K562 (cell line): ENCODE results near the gene ZBTB24. TPM values are rescaled to one million over a fixed set of nuclear protein-coding genes. Genes with fewer than 3 reads are reported as not detected.

Source experiments
- ARID1B ChIP-seq: fragments of 450-650 bp; IDR thresholded peaks from 2 replicates; pipeline ENCODE4 v1.6.1; 2016; ENCODE audit warnings: antibody characterized with exemption, mild to moderate bottlenecking, inconsistent platforms
- GABPB2 ChIP-seq: fragments of 250-450 bp; sonication (Bioruptor Pico); conservative IDR thresholded peaks from 2 replicates; pipeline ENCODE4 v1.5.1; 2021; ENCODE audit warnings: mild to moderate bottlenecking
- HDGF ChIP-seq: fragments of 450-650 bp; IDR thresholded peaks from 2 replicates; pipeline ENCODE4 v1.6.1; 2016
- NFE2 ChIP-seq: IDR thresholded peaks from 2 replicates; pipeline ENCODE4 v1.6.1; 2014; ENCODE audit warnings: antibody characterized with exemption, low read depth
- NONO ChIP-seq, 2 experiments: fragments of 200-400 bp in 1 of 2; fragments of 450-650 bp in 1 of 2; formaldehyde crosslinking in 1 of 2; IDR thresholded peaks; 2 replicates each; pipeline ENCODE4 v1.6.1; 2017; ENCODE audit warnings: low read depth in 2 of 2, mild to moderate bottlenecking in 2 of 2, moderate library complexity in 2 of 2, low read length in 1 of 2
- PHF8 ChIP-seq: fragments of 200-600 bp; sonication (generic); IDR thresholded peaks from 2 replicates; pipeline ENCODE4 v1.6.1; 2012; ENCODE audit warnings: mixed run types, mild to moderate bottlenecking, inconsistent platforms, low read length, moderate library complexity, borderline replicate concordance
- POLR2B ChIP-seq: fragments of 450-650 bp; IDR thresholded peaks from 2 replicates; pipeline ENCODE4 v1.6.1; 2018; ENCODE audit warnings: low read depth; ENCODE audit not compliant: partially characterized antibody
- SP1 ChIP-seq: sonication (generic); formaldehyde crosslinking; IDR thresholded peaks from 2 replicates; pipeline ENCODE4 v1.8.1; 2022; ENCODE audit warnings: mild to moderate bottlenecking, missing genetic modification reagents
- ZBTB1 ChIP-seq: sonication (generic); formaldehyde crosslinking; IDR thresholded peaks from 2 replicates; pipeline ENCODE4 v1.8.1; 2023; ENCODE audit warnings: missing genetic modification reagents, low read depth, mild to moderate bottlenecking, borderline replicate concordance
- ZNF23 ChIP-seq: fragments of 250-450 bp; sonication (Bioruptor Pico); IDR thresholded peaks from 2 replicates; pipeline ENCODE4 v1.4.0; 2020; ENCODE audit warnings: mild to moderate bottlenecking
- polyA plus RNA-seq, 8 experiments: library from polyadenylated mRNA; depleted of rRNA in 4 of 8; stranded (reverse) in 5 of 8; unstranded in 3 of 8; fragments of >200 nt; fragmentation: Nextera tagmentation in 2 of 8; fragmentation: Illumina TruSeq in 1 of 8; extraction: Ambion mirVana in 2 of 8; extraction: Trizol in 1 of 8; gene quantifications; 2 replicates each; pipeline versions ENCODE4 v1.2.1 to v1.2.3, GENCODE V29; 2011 to 2014; ENCODE audit warnings: inconsistent platforms in 1 of 8, missing spikeins in 1 of 8
- total RNA-seq, 7 experiments: library from RNA; depleted of rRNA in 6 of 7; stranded (reverse); fragments of >200 nt in 6 of 7; fragmentation: Illumina TruSeq in 2 of 7; extraction: Trizol in 2 of 7; gene quantifications; 2 replicates each; pipeline versions ENCODE4 v1.2.1 to v1.2.3, GENCODE V29; 2011 to 2021; ENCODE audit warnings: low replicate concordance in 1 of 7
- TF ChIP-seq, protein P1 (sequence below): conservative IDR thresholded peaks from 2 replicates; pipeline ENCODE4 v1.6.1; 2011; ENCODE audit warnings: low read depth, mild to moderate bottlenecking, low read length; ENCODE audit not compliant: control insufficient read depth
- TF ChIP-seq, protein P2 (sequence below): fragments of 450-650 bp; conservative IDR thresholded peaks from 2 replicates; pipeline ENCODE4 v1.6.1; 2016; ENCODE audit warnings: missing genetic modification characterization, low read depth, mild to moderate bottlenecking, missing compliant biosample characterization, moderate library complexity
- TF ChIP-seq, protein P3 (sequence below), 2 experiments: fragments of 450-650 bp; formaldehyde crosslinking in 1 of 2; IDR thresholded peaks; 2 replicates each; pipeline versions ENCODE4 v1.4.0 to v1.6.1; 2014 to 2020; ENCODE audit warnings: mild to moderate bottlenecking in 2 of 2, borderline replicate concordance in 1 of 2, low read depth in 1 of 2
- TF ChIP-seq, protein P4 (sequence below): fragments of 450-650 bp; IDR thresholded peaks from 2 replicates; pipeline ENCODE4 v1.6.1; 2016; ENCODE audit warnings: mild to moderate bottlenecking

The ZBTB24 gene
- total and polyA plus RNA-seq, 9 of the 15 experiments (the other 6 are each of a cell fraction or from before 2014, with no cell fraction given) = 2.0 to 16.7 (median 8.3) TPM

DNA sequence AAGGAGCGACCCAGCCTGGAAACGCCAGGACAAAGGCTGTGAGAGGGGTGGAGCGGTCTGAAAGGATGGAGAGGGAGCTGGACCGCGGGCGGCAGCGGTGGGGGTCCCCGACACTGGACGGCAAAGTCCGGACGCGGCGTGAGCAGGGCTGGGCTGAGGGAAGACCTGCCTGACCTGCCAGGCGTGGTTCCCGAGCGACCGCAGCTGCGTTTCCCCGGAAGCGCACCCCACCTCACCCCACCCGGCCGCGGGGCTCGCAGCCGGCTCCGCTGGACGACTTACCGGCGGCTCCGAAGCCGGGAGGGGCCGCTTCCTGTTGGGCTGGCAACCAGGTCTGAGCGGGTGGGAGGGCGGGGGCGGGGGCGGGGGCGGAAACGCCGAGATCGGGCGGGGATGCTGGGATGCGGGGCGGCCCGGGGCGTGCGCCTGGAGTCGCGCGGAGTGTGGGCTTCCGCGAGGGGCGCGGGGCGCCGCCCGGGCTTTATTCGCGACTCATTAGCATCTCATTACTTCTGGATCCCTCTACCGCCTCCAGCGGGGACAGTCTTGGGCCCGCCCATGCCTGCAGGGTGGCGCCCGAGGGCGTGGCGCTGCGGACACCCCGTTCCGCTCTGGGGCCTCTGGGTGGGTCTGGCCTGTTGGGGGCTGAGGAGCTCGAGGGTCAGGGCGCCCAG, 27.4 kb downstream of the ZBTB24 start, which contains the start of gene MICAL1 (continued):
- TF ChIP-seq, protein P1, sequence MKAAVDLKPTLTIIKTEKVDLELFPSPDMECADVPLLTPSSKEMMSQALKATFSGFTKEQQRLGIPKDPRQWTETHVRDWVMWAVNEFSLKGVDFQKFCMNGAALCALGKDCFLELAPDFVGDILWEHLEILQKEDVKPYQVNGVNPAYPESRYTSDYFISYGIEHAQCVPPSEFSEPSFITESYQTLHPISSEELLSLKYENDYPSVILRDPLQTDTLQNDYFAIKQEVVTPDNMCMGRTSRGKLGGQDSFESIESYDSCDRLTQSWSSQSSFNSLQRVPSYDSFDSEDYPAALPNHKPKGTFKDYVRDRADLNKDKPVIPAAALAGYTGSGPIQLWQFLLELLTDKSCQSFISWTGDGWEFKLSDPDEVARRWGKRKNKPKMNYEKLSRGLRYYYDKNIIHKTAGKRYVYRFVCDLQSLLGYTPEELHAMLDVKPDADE = peak; percentile 62
- TF ChIP-seq PHF8 = peak; percentile 56; the same call in 1 of the 2 replicates
- TF ChIP-seq NONO (IDR thresholded peaks at IDR 0.05; ENCODE audit: low read depth in 2 of 2, low read length in 1 of 2) = no peak
- TF ChIP-seq POLR2B = peak; percentile 28
- TF ChIP-seq NFE2 = no peak
- no peak for TF ChIP-seq ZBTB1 (CRISPR knock-in tag)
- TF ChIP-seq, protein P2, sequence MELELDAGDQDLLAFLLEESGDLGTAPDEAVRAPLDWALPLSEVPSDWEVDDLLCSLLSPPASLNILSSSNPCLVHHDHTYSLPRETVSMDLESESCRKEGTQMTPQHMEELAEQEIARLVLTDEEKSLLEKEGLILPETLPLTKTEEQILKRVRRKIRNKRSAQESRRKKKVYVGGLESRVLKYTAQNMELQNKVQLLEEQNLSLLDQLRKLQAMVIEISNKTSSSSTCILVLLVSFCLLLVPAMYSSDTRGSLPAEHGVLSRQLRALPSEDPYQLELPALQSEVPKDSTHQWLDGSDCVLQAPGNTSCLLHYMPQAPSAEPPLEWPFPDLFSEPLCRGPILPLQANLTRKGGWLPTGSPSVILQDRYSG (tag) = no peak
- TF ChIP-seq, protein P3, sequence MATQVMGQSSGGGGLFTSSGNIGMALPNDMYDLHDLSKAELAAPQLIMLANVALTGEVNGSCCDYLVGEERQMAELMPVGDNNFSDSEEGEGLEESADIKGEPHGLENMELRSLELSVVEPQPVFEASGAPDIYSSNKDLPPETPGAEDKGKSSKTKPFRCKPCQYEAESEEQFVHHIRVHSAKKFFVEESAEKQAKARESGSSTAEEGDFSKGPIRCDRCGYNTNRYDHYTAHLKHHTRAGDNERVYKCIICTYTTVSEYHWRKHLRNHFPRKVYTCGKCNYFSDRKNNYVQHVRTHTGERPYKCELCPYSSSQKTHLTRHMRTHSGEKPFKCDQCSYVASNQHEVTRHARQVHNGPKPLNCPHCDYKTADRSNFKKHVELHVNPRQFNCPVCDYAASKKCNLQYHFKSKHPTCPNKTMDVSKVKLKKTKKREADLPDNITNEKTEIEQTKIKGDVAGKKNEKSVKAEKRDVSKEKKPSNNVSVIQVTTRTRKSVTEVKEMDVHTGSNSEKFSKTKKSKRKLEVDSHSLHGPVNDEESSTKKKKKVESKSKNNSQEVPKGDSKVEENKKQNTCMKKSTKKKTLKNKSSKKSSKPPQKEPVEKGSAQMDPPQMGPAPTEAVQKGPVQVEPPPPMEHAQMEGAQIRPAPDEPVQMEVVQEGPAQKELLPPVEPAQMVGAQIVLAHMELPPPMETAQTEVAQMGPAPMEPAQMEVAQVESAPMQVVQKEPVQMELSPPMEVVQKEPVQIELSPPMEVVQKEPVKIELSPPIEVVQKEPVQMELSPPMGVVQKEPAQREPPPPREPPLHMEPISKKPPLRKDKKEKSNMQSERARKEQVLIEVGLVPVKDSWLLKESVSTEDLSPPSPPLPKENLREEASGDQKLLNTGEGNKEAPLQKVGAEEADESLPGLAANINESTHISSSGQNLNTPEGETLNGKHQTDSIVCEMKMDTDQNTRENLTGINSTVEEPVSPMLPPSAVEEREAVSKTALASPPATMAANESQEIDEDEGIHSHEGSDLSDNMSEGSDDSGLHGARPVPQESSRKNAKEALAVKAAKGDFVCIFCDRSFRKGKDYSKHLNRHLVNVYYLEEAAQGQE (IDR thresholded peaks at IDR 0.05; ENCODE audit: borderline replicate concordance) = no peak
- TF ChIP-seq, protein P3 (CRISPR knock-in tag; IDR thresholded peaks at IDR 0.05; ENCODE audit: low read depth) = no peak
- no peak for TF ChIP-seq HDGF
- no peak for TF ChIP-seq ARID1B
- TF ChIP-seq SP1 (CRISPR knock-in tag) = peak; percentile 85
- no peak for TF ChIP-seq GABPB2 (CRISPR knock-in tag)
- no peak for TF ChIP-seq ZNF23 (CRISPR knock-in tag)
- TF ChIP-seq, protein P4, sequence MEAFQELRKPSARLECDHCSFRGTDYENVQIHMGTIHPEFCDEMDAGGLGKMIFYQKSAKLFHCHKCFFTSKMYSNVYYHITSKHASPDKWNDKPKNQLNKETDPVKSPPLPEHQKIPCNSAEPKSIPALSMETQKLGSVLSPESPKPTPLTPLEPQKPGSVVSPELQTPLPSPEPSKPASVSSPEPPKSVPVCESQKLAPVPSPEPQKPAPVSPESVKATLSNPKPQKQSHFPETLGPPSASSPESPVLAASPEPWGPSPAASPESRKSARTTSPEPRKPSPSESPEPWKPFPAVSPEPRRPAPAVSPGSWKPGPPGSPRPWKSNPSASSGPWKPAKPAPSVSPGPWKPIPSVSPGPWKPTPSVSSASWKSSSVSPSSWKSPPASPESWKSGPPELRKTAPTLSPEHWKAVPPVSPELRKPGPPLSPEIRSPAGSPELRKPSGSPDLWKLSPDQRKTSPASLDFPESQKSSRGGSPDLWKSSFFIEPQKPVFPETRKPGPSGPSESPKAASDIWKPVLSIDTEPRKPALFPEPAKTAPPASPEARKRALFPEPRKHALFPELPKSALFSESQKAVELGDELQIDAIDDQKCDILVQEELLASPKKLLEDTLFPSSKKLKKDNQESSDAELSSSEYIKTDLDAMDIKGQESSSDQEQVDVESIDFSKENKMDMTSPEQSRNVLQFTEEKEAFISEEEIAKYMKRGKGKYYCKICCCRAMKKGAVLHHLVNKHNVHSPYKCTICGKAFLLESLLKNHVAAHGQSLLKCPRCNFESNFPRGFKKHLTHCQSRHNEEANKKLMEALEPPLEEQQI = no peak
